Measurements from ENCODE around the gene SPRN.
"Not testable (repeated sequence)": the region's sequence is repeated elsewhere in the genome, so short reads cannot be mapped to it uniquely, and the experiment has no call there.

SPRN gene, protein sequence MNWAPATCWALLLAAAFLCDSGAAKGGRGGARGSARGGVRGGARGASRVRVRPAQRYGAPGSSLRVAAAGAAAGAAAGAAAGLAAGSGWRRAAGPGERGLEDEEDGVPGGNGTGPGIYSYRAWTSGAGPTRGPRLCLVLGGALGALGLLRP

GRCh38 chr10:133424601-133425000, at the start of gene SPRN:
SPRN (minus strand) TSS chr10:133424625; CDS start chr10:133423681, 944 bp downstream.
- not testable (repeated sequence) for DNase-seq

DNA sequence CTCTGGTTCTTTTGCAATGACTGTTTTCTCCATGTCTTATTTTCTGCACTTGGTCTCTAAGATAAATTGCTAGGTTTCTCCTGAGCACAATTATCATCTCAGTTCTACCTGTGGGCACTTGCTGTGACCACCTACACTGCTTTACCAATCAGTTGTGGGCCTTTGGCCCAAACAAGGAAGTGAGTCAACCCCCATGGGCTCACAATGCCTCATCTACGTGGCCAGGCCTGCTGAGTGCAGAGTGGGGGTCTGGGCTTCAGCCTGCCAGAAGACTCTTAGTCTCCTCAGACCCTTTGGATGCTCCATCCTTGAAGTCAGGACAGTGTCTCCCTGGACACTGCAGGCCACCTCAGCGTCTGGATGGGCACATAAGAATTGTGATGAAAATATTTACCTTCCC, 49.6 kb upstream of the SPRN start:
- DNase-seq = no peak

DNA sequence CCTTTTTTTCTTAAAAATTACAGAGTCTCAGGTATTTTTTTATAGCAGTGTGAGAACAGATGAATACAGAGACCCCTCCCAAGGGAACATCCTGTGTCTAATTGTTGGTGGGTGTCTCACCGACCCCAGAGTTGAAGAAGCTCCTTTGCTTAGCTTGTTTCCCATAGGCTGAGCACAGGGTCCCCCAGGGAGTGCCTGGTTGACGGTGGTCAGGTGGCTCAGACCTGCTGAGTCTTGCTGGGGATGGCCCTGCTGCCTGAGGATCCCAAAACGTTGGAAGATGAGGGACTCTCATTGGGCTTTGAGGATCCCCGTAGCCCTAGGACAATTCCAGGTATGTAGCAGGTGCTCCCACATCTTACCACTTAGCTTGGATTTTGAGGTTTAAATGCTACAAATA, 48.8 kb upstream of the SPRN start:
- DNase-seq = no peak

GRCh38 chr10:133471300-133472109, 47.1 kb upstream of the SPRN start:
- no peak for DNase-seq

DNA sequence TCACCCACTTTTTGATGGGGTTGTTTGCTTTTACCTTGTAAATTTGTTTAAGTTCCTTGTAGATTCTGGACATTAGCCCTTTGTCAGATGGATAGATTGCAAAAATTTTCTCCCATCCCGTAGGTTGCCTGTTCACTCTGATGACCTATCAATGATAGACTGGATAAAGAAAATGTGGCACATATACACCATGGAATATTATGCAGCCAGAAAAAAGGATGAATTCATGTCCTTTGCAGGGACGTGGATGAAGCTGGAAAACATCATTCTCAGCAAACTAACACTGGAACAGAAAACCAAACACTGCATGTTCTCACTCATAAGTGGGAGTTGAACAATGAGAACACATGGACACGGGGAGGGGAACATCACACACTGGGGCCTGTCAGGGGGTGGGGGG, 44.8 kb upstream of the SPRN start:
- DNase-seq = not testable (repeated sequence)

DNA sequence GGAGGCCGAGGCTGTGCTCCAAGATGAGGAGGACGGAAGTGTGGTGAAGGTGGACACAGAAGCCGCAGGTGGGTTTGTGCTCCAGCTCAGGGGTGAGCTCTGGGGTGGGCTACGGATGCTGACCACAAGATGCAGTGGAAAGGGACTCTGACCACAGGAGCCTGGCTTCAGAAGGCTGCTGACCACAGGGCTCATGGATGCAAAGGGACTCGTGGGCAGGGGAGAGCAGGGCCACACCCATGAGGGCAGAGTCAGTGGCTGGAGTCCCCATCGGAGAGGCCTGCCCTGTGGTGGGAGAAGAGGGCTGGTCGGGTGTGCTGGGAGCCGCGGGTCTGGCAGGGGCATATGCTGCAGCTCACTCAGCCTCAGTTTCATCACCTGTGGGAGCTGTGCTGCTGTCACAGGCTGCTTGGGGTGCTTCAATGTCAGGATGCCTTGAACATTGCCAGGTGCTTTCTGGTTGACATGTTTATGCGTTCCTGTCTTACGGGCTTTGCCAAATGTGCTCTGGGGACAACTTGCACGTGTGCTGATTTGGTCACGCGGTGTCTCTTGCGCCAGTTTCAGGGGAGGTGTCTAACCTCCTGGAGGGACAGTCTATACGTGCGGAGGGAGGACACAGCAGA, 43.0 kb upstream of the SPRN start:
- DNase-seq = no peak

- DNase-seq = no peak
Observed at GRCh38 chr10:133466683-133467275, 42.4 kb upstream of the SPRN start.

GRCh38 chr10:133465950-133466474, 41.6 kb upstream of the SPRN start:
- no peak for DNase-seq

DNA sequence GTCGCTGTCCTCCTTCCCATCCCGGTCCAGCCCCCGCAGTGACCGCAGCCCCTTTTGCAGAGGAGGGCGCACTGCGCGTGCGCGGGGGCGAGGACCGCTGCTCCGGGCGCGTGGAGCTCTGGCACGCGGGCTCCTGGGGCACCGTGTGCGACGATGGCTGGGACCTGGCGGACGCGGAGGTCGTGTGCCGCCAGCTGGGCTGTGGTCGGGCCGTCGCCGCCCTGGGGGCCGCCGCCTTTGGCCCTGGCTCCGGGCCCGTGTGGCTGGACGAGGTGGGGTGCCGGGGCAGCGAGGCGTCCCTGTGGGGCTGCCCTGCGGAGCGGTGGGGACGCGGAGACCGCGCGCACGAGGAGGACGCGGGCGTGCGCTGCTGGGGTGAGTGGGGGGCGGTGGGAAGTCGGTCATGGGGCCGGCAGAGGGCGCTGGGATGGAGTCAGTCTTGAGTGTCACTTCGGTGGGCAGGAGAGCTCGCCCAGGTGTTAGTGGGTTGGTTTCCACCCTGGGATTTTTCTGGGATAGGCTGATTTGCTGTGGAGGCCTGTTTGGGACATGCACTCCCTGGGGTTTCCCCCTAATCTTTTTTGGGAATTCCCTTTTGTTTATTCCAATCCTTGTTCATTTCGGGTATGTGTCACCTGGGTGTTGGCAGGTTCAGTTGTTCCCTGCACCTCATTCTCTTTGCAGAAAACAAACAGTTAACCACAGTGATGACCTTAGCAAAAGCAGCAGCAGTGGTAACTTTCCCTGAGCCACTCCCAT, 40.9 kb upstream of the SPRN start:
- no peak for DNase-seq

DNA sequence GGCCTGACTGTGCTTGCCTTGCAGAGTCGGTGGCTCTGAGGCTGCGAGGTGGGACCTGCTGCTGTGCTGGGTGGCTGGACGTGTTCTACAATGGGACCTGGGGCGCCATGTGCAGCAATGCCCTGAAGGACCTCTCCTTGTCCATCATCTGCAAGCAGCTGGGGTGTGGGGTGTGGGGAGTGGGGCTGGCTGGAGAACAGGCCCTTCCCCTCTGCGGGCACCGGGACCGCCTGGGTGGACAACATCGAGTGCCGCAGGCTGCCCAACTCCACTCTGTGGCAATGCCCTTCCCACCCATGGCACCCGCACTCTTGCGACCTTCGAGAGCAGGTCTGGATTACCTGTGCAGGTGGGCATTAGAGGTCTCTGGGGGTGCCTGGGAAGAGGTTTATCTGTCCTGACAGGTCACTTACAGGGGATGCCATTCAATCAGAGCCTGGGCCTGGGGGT, 40.2 kb upstream of the SPRN start:
- DNase-seq = no peak

GRCh38 chr10:133462512-133463305, 38.3 kb upstream of the SPRN start:
- DNase-seq = no peak

- no peak for DNase-seq
Observed at GRCh38 chr10:133461841-133462240, 37.4 kb upstream of the SPRN start.

DNA sequence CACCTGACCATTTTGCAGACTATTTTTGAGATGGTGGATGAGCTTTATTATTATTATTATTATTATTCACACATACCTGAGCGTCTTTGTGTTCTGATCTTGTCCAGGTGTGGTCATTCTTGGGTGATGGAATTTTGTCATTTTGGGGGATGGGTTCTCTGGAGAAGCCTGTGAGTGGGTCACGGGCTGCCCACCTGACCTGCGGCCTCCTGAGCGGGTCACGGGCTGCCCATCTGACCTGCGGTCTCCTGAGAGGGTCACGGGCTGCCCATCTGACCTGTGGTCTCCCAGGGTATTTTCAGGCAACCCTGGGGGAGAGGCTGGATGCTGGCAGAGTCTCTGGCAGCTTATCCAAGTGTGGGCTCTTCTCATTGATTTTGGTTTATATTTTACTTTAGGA, 36.6 kb upstream of the SPRN start:
- DNase-seq = no peak

- no peak for DNase-seq
Observed at GRCh38 chr10:133460208-133460769, 35.9 kb upstream of the SPRN start.

- DNase-seq = no peak
Observed at GRCh38 chr10:133459454-133460207, 35.2 kb upstream of the SPRN start.

GRCh38 chr10:133458710-133459453, 34.5 kb upstream of the SPRN start:
- no peak for DNase-seq

- no peak for DNase-seq
Observed at GRCh38 chr10:133458021-133458709, 33.7 kb upstream of the SPRN start.

GRCh38 chr10:133457100-133457841, 32.8 kb upstream of the SPRN start:
- DNase-seq = no peak

All from NCI-H748 treated with DMSO at 0.1 percent for 48 hours (cell line).